VCaP (cell line): ENCODE data around the gene SMIM5.

Source experiments
- H3K27ac ChIP-seq: fragments of 450-650 bp; 2 replicates; pipeline ENCODE4 v1.5.1; 2017
- TF ChIP-seq, protein P1 (sequence below): fragments of 450-650 bp; conservative IDR thresholded peaks from 2 replicates; pipeline ENCODE4 v1.5.1; 2017; ENCODE audit warnings: mild to moderate bottlenecking, moderate library complexity

Gene SMIM5

DNA sequence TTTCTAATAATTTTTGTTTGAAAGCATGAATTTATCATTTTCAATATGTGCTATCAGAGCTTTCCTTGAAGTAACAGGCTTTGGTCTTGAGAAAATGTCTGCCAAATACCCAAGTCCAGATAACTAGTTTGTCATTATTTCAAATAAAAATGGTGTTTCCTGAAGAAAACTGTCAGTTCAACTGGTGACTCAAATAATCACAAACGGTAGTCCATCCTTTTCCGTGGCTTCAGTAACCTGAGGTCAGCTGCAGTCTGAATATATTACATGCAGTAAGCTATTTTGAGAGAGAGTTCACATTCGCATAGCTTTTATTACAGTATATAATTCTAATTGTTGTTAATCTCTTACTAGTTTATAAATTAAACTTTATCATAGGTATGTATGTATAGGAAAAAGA, 43.2 kb downstream of the SMIM5 start:
- H3K27ac ChIP-seq: no peak overlapping the region

DNA sequence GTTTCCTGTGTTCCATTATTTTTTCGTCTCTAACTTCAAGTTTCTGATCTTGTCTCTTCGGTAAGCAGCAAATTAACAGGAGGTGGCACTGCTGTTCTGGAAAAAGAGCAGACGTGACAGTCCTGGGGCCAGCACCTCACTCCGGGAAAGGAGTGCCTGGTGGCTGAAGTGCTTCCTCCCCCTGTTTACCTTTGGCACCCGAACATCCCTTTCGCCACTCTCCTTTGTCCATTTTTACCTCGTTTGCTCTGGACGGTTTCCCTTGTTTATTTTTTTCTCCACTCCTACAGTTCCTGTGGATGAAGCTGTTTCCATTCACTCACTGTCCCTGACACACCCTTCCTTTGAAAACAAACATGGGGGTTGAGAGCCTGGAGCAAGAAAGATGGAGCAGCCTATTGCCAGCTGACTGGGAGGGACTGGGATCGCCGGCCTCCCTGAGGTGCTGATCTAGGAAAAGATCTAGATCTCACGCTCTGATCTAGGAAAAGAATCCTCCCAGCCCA, 46.5 kb downstream of the SMIM5 start:
- no peak overlapping the region for H3K27ac ChIP-seq
- TF ChIP-seq, protein P1, sequence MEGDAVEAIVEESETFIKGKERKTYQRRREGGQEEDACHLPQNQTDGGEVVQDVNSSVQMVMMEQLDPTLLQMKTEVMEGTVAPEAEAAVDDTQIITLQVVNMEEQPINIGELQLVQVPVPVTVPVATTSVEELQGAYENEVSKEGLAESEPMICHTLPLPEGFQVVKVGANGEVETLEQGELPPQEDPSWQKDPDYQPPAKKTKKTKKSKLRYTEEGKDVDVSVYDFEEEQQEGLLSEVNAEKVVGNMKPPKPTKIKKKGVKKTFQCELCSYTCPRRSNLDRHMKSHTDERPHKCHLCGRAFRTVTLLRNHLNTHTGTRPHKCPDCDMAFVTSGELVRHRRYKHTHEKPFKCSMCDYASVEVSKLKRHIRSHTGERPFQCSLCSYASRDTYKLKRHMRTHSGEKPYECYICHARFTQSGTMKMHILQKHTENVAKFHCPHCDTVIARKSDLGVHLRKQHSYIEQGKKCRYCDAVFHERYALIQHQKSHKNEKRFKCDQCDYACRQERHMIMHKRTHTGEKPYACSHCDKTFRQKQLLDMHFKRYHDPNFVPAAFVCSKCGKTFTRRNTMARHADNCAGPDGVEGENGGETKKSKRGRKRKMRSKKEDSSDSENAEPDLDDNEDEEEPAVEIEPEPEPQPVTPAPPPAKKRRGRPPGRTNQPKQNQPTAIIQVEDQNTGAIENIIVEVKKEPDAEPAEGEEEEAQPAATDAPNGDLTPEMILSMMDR: peak; percentile 21

More for the DNA sequence above, 43.2 kb downstream of the SMIM5 start:
- TF ChIP-seq, protein P1: no peak

DNA sequence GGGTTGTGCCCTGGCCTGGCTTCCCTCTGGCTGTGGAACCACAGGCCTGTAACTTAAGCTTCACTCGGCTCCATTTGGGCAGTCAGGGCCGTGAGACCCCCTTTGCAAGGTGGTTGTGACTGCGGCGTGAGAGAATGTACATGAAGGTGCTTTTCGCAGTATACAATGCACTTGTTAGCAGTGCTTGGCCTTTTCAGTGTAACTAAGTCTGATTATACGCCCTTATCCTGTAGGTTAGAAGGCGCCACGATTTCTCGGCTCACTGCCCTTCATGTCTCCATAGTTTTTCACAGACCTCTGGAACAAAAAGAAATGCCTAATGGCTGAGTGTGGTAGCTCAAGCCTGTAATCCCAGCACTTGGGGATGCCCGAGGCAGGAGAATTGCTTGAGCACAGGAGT, 47.2 kb downstream of the SMIM5 start:
- H3K27ac ChIP-seq: no peak overlapping the region
- TF ChIP-seq, protein P1: no peak

DNA sequence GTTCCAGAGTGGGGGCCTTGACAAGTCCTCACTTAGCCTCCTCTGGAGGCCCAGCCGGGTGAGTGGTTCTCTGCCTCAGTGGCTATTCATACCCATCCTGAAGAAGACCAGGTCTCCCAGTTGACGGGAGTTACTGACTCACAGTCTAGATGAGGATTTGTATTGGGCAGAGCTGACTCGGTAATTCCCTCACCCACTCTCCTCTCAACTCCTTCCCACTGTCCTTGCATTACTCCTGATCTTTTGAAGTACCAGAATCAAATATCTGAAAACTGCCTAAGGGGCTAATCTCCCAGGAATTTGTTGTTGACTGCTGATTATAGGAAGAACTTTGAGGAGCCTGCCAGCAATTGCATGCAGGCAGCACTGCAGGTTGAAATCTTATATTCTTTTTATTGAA, 48.1 kb downstream of the SMIM5 start:
- TF ChIP-seq, protein P1: no peak
- H3K27ac ChIP-seq: no peak overlapping the region

DNA sequence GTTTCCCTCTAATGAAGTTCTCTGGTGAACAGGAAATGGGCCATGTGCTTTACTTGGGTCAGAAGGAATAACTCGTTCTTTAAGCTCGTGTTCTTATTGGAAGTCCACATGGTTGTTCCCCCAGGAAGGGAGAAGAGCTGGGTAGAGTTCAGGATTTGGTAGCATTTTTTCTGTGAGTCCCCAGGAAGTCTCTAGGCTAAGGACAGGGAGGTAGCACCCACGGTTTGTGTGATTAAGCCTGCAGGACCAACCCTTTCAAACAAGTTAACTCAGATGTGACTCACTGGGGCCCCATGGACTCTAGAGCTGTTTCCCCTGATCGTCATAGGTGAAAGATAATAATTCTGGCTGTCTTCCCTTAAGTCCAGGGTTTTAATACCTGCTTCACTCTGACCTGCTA, 50.3 kb downstream of the SMIM5 start:
- TF ChIP-seq, protein P1: no peak
- H3K27ac ChIP-seq: no peak overlapping the region

DNA sequence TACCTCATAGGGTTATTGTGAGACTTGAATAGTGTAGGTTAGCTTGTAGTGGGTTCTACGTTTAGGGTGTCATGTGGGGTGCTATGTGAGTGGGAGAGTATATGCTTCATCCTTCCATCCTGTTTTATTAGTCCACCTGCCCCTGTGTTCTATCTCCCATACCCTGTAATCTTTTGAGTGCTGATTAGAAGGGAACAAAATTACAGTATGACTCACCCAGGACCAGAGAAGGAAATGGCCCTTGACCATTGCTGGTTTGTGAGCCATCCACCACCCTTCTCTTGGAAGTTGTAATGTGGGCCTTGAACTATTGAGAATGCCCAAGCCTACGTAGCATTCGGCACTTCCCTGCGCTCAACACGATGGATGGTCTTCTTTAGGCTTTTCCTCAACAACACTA, 51.0 kb downstream of the SMIM5 start:
- no peak overlapping the region for H3K27ac ChIP-seq
- TF ChIP-seq, protein P1: no peak

DNA sequence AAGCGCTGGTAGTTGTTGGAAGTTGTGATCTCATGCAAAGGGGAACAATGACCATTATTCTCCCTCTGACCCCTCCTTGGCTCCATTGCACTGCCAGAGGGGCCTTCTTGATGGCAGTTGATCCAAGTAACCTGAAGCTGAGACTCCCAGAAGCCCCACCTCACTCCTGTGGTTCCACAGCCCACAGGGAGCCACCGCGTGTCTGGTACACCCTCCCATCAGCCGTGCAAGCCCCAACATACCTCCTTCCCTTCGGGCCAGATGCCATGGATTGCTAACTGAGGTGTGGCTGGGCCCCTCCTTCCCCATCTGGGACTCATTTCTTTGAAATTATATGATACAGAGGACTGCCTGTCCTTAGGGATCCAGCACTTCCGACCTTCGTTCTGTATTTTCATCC, 51.7 kb downstream of the SMIM5 start:
- TF ChIP-seq, protein P1: no peak
- H3K27ac ChIP-seq: no peak overlapping the region
